ENCODE measurements around the gene SELENON. TPM values are rescaled to one million over a fixed set of nuclear protein-coding genes. Genes with fewer than 3 reads are reported as not detected.

SELENON gene
- total RNA-seq, 1 experiment from 2014 or later, result 90.9 TPM

DNA sequence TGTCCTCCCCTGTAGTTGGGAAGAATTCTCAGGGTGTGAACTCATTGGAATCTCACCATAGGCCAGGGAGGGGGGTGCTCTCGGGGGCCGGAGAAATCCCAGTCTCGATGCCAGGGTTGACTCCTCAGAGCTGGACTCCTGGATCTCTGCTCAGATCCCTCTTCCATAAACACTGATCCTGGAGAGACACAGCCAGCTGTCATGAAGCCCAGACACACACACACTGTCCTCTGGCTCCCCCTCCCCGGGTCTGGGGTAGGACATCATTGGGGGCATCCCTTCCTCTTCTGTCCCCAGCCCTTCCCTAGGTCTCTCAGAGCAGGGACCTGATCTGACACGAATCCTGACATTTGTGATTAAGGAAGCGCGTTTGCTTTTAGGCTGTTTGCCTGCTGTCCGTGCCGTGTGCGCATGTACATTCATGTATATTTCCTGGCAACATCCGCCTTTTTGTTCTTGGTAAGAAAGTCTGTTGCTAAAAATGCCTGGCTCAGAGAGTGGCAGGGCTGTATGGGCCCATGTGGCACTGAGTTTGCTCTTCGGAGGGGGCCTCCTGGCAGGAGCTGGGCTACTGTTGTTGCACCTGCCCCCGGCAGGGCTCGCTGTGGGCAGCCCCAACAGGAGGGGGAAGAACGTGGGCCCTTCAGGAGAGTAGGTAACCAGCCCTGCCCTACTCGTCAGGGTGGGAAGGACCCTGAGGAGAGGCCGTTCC lies 45.4 kb upstream of the SELENON start:
- TF ChIP-seq, protein P1, sequence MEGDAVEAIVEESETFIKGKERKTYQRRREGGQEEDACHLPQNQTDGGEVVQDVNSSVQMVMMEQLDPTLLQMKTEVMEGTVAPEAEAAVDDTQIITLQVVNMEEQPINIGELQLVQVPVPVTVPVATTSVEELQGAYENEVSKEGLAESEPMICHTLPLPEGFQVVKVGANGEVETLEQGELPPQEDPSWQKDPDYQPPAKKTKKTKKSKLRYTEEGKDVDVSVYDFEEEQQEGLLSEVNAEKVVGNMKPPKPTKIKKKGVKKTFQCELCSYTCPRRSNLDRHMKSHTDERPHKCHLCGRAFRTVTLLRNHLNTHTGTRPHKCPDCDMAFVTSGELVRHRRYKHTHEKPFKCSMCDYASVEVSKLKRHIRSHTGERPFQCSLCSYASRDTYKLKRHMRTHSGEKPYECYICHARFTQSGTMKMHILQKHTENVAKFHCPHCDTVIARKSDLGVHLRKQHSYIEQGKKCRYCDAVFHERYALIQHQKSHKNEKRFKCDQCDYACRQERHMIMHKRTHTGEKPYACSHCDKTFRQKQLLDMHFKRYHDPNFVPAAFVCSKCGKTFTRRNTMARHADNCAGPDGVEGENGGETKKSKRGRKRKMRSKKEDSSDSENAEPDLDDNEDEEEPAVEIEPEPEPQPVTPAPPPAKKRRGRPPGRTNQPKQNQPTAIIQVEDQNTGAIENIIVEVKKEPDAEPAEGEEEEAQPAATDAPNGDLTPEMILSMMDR (conservative IDR thresholded peaks at IDR 0.05), result no peak; the same call in 2 of the 3 replicates
- no CpG with 5 or more reads among the region's 17 CpGs for WGBS (ENCODE audit: extremely low coverage, insufficient read length, low lambda C conversion rate)
- H3K4me1 Mint-ChIP-seq, result peaks cover 31 to 44% of the 10 kb centered on the region in 2 experiments
- peaks cover 6% of the 10 kb centered on the region for H3K27me3 Mint-ChIP-seq (ENCODE audit: low read depth)
- Histone ChIP-seq H3K4ac (ENCODE audit: low read depth, low read length) (no peak overlapping the region), H3K79me2 (ENCODE audit: insufficient read depth, low read length) (no peaks in the 10 kb centered on the region), H4K20me1 (ENCODE audit: control insufficient read depth, insufficient read depth, insufficient read length) (no peaks in the 10 kb centered on the region), H4K91ac (ENCODE audit: insufficient read length, low read depth, low read length) (no peak overlapping the region), H2BK5ac (ENCODE audit: insufficient read length, low read length) (no peak overlapping the region), H2BK20ac (ENCODE audit: low read depth, low read length, poor library complexity, severe bottlenecking) (no peak overlapping the region), H3T11ph (ENCODE audit: low read length) (no peak overlapping the region), H2BK12ac (ENCODE audit: insufficient read length, low read depth, low read length) (no peak overlapping the region), H3K79me1 (ENCODE audit: insufficient read depth, low read depth, low read length, poor library complexity, severe bottlenecking) (no peaks in the 10 kb centered on the region), H3K4me1 (ENCODE audit: insufficient read depth, low read length) (no peaks in the 10 kb centered on the region), H3K9me3 (ENCODE audit: control insufficient read depth, low read depth, low read length) (no peaks in the 10 kb centered on the region), H3K14ac (ENCODE audit: insufficient read depth, low read length) (no peak overlapping the region), H2BK15ac (ENCODE audit: low read depth, low read length) (no peak overlapping the region), H2BK120ac (ENCODE audit: low read depth, low read length, poor library complexity, severe bottlenecking) (no peak overlapping the region), H2AK5ac (ENCODE audit: insufficient read length, low read length) (no peak overlapping the region), H4K8ac (replicated peaks; ENCODE audit: insufficient read length, low read depth, low read length) (no peak overlapping the region), H3K9ac (ENCODE audit: extremely low read depth, insufficient read length, low read length) (no peak overlapping the region), H3K27ac (ENCODE audit: insufficient read length, low read depth, low read length) (no peak overlapping the region), H3K23ac (ENCODE audit: insufficient read length, low read depth, low read length) (no peak overlapping the region), H3K56ac (ENCODE audit: insufficient read length, low read depth, low read length) (no peak overlapping the region), H2AFZ (ENCODE audit: low read length) (no peak overlapping the region), H3K4me2 (ENCODE audit: insufficient read depth, insufficient read length, low read length) (no peak overlapping the region), H3K27me3 (ENCODE audit: insufficient read depth, low read length) (no peaks in the 10 kb centered on the region), H4K5ac (ENCODE audit: insufficient read length, low read depth, low read length) (no peak overlapping the region), H3K23me2 (ENCODE audit: insufficient read length, low read depth, low read length, poor library complexity, severe bottlenecking) (no peaks in the 10 kb centered on the region), H3K18ac (ENCODE audit: insufficient read length, low read depth, low read length) (no peak overlapping the region)
- no peaks in the 10 kb centered on the region; a peak in 1 of 7 replicates for H3K36me3 Mint-ChIP-seq (ENCODE audit: insufficient read depth in 1 of 3, low read depth in 3 of 3)
- no peak overlapping the region; a peak in 1 of 5 replicates for H3K4me3 Mint-ChIP-seq
- no peak overlapping the region; a peak in 1 of 7 replicates for H3K27ac Mint-ChIP-seq
- DNase-seq, result no peak
- H3K9me3 Mint-ChIP-seq, result no peaks in the 10 kb centered on the region

Measured in H9 (cell line).